ENCODE measurements around the gene C2CD2L. TPM values are rescaled to one million over a fixed set of nuclear protein-coding genes. Genes with fewer than 3 reads are reported as not detected.

C2CD2L gene
- total and polyA plus RNA-seq, 3 experiments from 2014 or later = 9.9 to 26.5 (median 26.3) TPM

- Mint-ChIP-seq H3K27me3 (peaks cover 0 to 2% of the 10 kb centered on the region in 2 donors), H3K9me3 (no peaks in the 10 kb centered on the region), H3K36me3 (peaks cover 0 to 19% (median 3%) of the 10 kb centered on the region in 3 donors), H3K4me1 (peaks cover 34 to 48% (median 41%) of the 10 kb centered on the region in 3 donors), H3K4me3 (peak overlapping the region in 1 of 7 donors; percentile 59), H3K27ac (peak overlapping the region in 1 of 8 donors; percentile 59)
- no peaks in the 10 kb centered on the region for H3K36me3 ChIP-seq (ENCODE audit: insufficient read depth, low read length)
- CTCF ChIA-PET = no interaction called here
- no peak overlapping the region for H3K4me3 ChIP-seq (ENCODE audit: low read length)
- peak overlapping the region; percentile 79 for H3K27ac ChIP-seq (ENCODE audit: low read depth, low read length)
- H3K4me1 ChIP-seq (ENCODE audit: insufficient read depth, low read length) = peaks cover 31% of the 10 kb centered on the region
- DNase-seq = no peak
- POLR2A ChIA-PET = no interaction called here
- H3K9me3 ChIP-seq (ENCODE audit: low read length) = no peaks in the 10 kb centered on the region
- no peaks in the 10 kb centered on the region for H3K27me3 ChIP-seq (ENCODE audit: insufficient read depth, low read length, poor library complexity, severe bottlenecking)
These were observed 17.8 kb upstream of the C2CD2L start for GRCh38 chr11:119089319-119089718.

- Mint-ChIP-seq H3K4me3 (peak overlapping the region in 1 of 7 donors; percentile 76), H3K27me3 (peaks cover 0 to 6% of the 10 kb centered on the region in 2 donors), H3K4me1 (peaks cover 28 to 37% (median 36%) of the 10 kb centered on the region in 3 donors), H3K27ac (no peak overlapping the region), H3K9me3 (peaks cover 0 to 2% (median 0%) of the 10 kb centered on the region in 5 donors), H3K36me3 (peaks cover 0 to 20% (median 3%) of the 10 kb centered on the region in 3 donors)
- ChIA-PET POLR2A (interaction anchor here (0.6 to 1.2 kb wide), 2 partner anchors 23 to 387 kb away, joined by 3 to 7 read pairs; partner anchors contain the start of gene VPS11), CTCF (no interaction called here)
- Histone ChIP-seq H3K4me3 (ENCODE audit: low read length) (no peak overlapping the region), H3K36me3 (ENCODE audit: insufficient read depth, low read length) (no peaks in the 10 kb centered on the region), H3K27ac (ENCODE audit: low read depth, low read length) (peak overlapping the region; percentile 6), H3K27me3 (ENCODE audit: insufficient read depth, low read length, poor library complexity, severe bottlenecking) (no peaks in the 10 kb centered on the region), H3K9me3 (ENCODE audit: low read length) (no peaks in the 10 kb centered on the region), H3K4me1 (ENCODE audit: insufficient read depth, low read length) (peaks cover 22% of the 10 kb centered on the region)
- no peak for DNase-seq
These were observed 16.0 kb upstream of the C2CD2L start for GRCh38 chr11:119091178-119091577.

GRCh38 chr11:119091966-119092879 is 14.9 kb upstream of the C2CD2L start:
- H3K4me1 Mint-ChIP-seq = peaks cover 30 to 38% (median 35%) of the 10 kb centered on the region in 3 donors
- H3K4me1 ChIP-seq (ENCODE audit: insufficient read depth, low read length) = peaks cover 21% of the 10 kb centered on the region
- peaks cover 0 to 29% (median 6%) of the 10 kb centered on the region in 3 donors for H3K36me3 Mint-ChIP-seq

GRCh38 chr11:119092880-119093842 is 14.0 kb upstream of the C2CD2L start:
- ChIA-PET CTCF (interaction anchor here (0.7 to 1.8 kb wide), 5 partner anchors 7 to 103 kb away, joined by 3 to 13 read pairs (median 6); partner anchors contain the start of genes HMBS and VPS11), POLR2A (interaction anchor here (0.9 to 2.2 kb wide), 4 partner anchors 8 to 29 kb away, joined by 3 to 13 read pairs (median 6); partner anchors contain the start of genes HINFP and HMBS)
- Mint-ChIP-seq H3K9me3 (peaks cover 0 to 2% (median 0%) of the 10 kb centered on the region in 5 donors), H3K4me1 (peaks cover 26 to 34% (median 34%) of the 10 kb centered on the region in 3 donors), H3K4me3 (peak overlapping the region; percentile 84 to 97 (median 91)), H3K27ac (peak overlapping the region; percentile 69 to 92 (median 84)), H3K36me3 (peaks cover 0 to 38% (median 12%) of the 10 kb centered on the region in 3 donors), H3K27me3 (peaks cover 0 to 6% of the 10 kb centered on the region in 2 donors)
- DNase-seq = no peak
- H3K4me3 ChIP-seq (ENCODE audit: low read length) = peak overlapping the region; percentile 88
- peak overlapping the region; percentile 84 for H3K27ac ChIP-seq (ENCODE audit: low read depth, low read length)
- H3K9me3 ChIP-seq (ENCODE audit: low read length) = no peaks in the 10 kb centered on the region
- H3K27me3 ChIP-seq (ENCODE audit: insufficient read depth, low read length, poor library complexity, severe bottlenecking) = no peaks in the 10 kb centered on the region
- peaks cover 10% of the 10 kb centered on the region for H3K36me3 ChIP-seq (ENCODE audit: insufficient read depth, low read length)
- peaks cover 21% of the 10 kb centered on the region for H3K4me1 ChIP-seq (ENCODE audit: insufficient read depth, low read length)

More at GRCh38 chr11:119091966-119092879, 14.9 kb upstream of the C2CD2L start:
- H3K27ac Mint-ChIP-seq = peak overlapping the region in 6 of 8 donors; percentile 5 to 87 (median 49)
- peaks cover 8% of the 10 kb centered on the region for H3K36me3 ChIP-seq (ENCODE audit: insufficient read depth, low read length)
- DNase-seq = no peak
- peaks cover 0 to 2% (median 0%) of the 10 kb centered on the region in 5 donors for H3K9me3 Mint-ChIP-seq
- ChIA-PET CTCF (interaction anchor here (0.7 to 1.1 kb wide), 2 partner anchors 9 to 104 kb away, joined by 3 to 6 read pairs; no protein-coding TSS in a partner anchor), POLR2A (interaction anchor here (0.6 to 1.5 kb wide), 4 partner anchors 7 to 389 kb away, joined by 3 to 7 read pairs (median 5); partner anchors contain the start of genes HMBS and VPS11)
- H3K27me3 ChIP-seq (ENCODE audit: insufficient read depth, low read length, poor library complexity, severe bottlenecking) = no peaks in the 10 kb centered on the region
- peak overlapping the region in 6 of 7 donors; percentile 14 to 84 (median 42) for H3K4me3 Mint-ChIP-seq
- H3K4me3 ChIP-seq (ENCODE audit: low read length) = peak overlapping the region; percentile 88
- H3K27ac ChIP-seq (ENCODE audit: low read depth, low read length) = no peak overlapping the region
- H3K9me3 ChIP-seq (ENCODE audit: low read length) = no peaks in the 10 kb centered on the region
- peaks cover 0 to 6% of the 10 kb centered on the region in 2 donors for H3K27me3 Mint-ChIP-seq

GRCh38 chr11:119093942-119094815 is 13.0 kb upstream of the C2CD2L start:
- Mint-ChIP-seq H3K9me3 (peaks cover 0 to 2% (median 0%) of the 10 kb centered on the region in 5 donors), H3K4me1 (peaks cover 28 to 43% (median 43%) of the 10 kb centered on the region in 3 donors), H3K4me3 (peak overlapping the region; percentile 84 to 97 (median 93)), H3K27ac (peak overlapping the region; percentile 78 to 96 (median 88)), H3K27me3 (peaks cover 0 to 6% of the 10 kb centered on the region in 2 donors), H3K36me3 (peaks cover 0 to 47% (median 18%) of the 10 kb centered on the region in 3 donors)
- H3K36me3 ChIP-seq (ENCODE audit: insufficient read depth, low read length) = peaks cover 10% of the 10 kb centered on the region
- H3K27ac ChIP-seq (ENCODE audit: low read depth, low read length) = peak overlapping the region; percentile 84
- no peaks in the 10 kb centered on the region for H3K9me3 ChIP-seq (ENCODE audit: low read length)
- CTCF ChIA-PET = interaction anchor here (1.0 to 1.8 kb wide), 11 partner anchors 8 to 230 kb away, joined by 3 to 13 read pairs (median 4); partner anchors contain the start of genes HINFP, HMBS, TRAPPC4 and VPS11
- peak; percentile 33 to 72 (median 42) for DNase-seq
- no peaks in the 10 kb centered on the region for H3K27me3 ChIP-seq (ENCODE audit: insufficient read depth, low read length, poor library complexity, severe bottlenecking)
- peaks cover 21% of the 10 kb centered on the region for H3K4me1 ChIP-seq (ENCODE audit: insufficient read depth, low read length)
- peak overlapping the region; percentile 88 for H3K4me3 ChIP-seq (ENCODE audit: low read length)
- POLR2A ChIA-PET = interaction anchor here (0.6 to 2.2 kb wide), 14 partner anchors 9 to 303 kb away, joined by 3 to 39 read pairs (median 4); partner anchors contain the start of genes C2CD2L, DDX6, HINFP and HMBS

- peak overlapping the region; percentile 88 for H3K4me3 ChIP-seq (ENCODE audit: low read length)
- peaks cover 21% of the 10 kb centered on the region for H3K4me1 ChIP-seq (ENCODE audit: insufficient read depth, low read length)
- Mint-ChIP-seq H3K27ac (peak overlapping the region; percentile 55 to 96 (median 88)), H3K4me3 (peak overlapping the region; percentile 84 to 97 (median 93)), H3K4me1 (peaks cover 29 to 45% (median 45%) of the 10 kb centered on the region in 3 donors), H3K36me3 (peaks cover 0 to 47% (median 19%) of the 10 kb centered on the region in 3 donors), H3K9me3 (peaks cover 0 to 2% (median 0%) of the 10 kb centered on the region in 5 donors), H3K27me3 (peaks cover 0 to 6% of the 10 kb centered on the region in 2 donors)
- H3K9me3 ChIP-seq (ENCODE audit: low read length) = no peaks in the 10 kb centered on the region
- POLR2A ChIA-PET = interaction anchor here (0.6 to 2.2 kb wide), 14 partner anchors 10 to 304 kb away, joined by 3 to 39 read pairs (median 4); partner anchors contain the start of genes C2CD2L, DDX6, HINFP and HMBS
- H3K36me3 ChIP-seq (ENCODE audit: insufficient read depth, low read length) = peaks cover 10% of the 10 kb centered on the region
- no peaks in the 10 kb centered on the region for H3K27me3 ChIP-seq (ENCODE audit: insufficient read depth, low read length, poor library complexity, severe bottlenecking)
- no peak for DNase-seq
- CTCF ChIA-PET = interaction anchor here (1.0 to 1.8 kb wide), 11 partner anchors 9 to 229 kb away, joined by 3 to 13 read pairs (median 4); partner anchors contain the start of genes HINFP, HMBS, TRAPPC4 and VPS11
- H3K27ac ChIP-seq (ENCODE audit: low read depth, low read length) = peak overlapping the region; percentile 84
These were observed 12.4 kb upstream of the C2CD2L start for GRCh38 chr11:119094816-119095065.

Data from CD8-positive, alpha-beta memory T cell (primary cell).